Adrenal gland (tissue), 5 donors: ENCODE data around the gene EEF1AKMT3.

ENCODE experiments used
- POLR2A ChIP-seq, 2 donors: fragments of 450-650 bp; IDR thresholded peaks; one replicate each; pipeline ENCODE4 v1.6.1; 2017; ENCODE audit warnings: antibody characterized with exemption in 2 of 2, mild to moderate bottlenecking in 2 of 2, moderate library complexity in 1 of 2
- TF ChIP-seq, protein P1 (sequence below), 6 experiments: fragments of 450-650 bp in 4 of 6; fragments of 200-600 bp in 2 of 6; sonication (generic) in 1 of 6; IDR thresholded peaks; 1 replicate in 5 of 6; 2 replicates in 1 of 6; pipeline versions ENCODE4 v1.5.1 to v1.8.0; 2016 to 2021; ENCODE audit warnings: antibody characterized with exemption in 6 of 6, mild to moderate bottlenecking in 2 of 6, moderate library complexity in 1 of 6
- donor health status: DM: no; HTN: no; CAD: no.

DNA sequence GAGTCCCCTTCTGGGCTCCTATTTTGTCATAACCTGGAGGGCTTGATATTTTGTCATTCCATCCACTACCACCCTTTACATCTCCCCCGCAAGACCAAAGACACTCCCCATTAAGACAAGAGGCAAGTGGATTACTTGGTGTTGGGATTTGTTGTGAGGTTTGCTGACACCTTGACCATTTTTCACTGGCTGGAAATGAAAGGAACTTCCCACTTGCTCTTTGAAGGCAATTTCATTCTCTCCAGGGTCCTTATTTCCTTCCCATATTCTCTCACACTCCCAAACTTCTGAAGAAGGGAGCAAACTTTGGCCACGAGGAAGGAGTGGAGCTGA lies 48.8 kb upstream of the EEF1AKMT3 start:
- TF ChIP-seq, protein P1, sequence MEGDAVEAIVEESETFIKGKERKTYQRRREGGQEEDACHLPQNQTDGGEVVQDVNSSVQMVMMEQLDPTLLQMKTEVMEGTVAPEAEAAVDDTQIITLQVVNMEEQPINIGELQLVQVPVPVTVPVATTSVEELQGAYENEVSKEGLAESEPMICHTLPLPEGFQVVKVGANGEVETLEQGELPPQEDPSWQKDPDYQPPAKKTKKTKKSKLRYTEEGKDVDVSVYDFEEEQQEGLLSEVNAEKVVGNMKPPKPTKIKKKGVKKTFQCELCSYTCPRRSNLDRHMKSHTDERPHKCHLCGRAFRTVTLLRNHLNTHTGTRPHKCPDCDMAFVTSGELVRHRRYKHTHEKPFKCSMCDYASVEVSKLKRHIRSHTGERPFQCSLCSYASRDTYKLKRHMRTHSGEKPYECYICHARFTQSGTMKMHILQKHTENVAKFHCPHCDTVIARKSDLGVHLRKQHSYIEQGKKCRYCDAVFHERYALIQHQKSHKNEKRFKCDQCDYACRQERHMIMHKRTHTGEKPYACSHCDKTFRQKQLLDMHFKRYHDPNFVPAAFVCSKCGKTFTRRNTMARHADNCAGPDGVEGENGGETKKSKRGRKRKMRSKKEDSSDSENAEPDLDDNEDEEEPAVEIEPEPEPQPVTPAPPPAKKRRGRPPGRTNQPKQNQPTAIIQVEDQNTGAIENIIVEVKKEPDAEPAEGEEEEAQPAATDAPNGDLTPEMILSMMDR (IDR thresholded peaks at IDR 0.05), result no peak
- TF ChIP-seq POLR2A (IDR thresholded peaks at IDR 0.05), result no peak
